ENCODE data around the gene DYNC1I1.

- TF ChIP-seq CTCF (IDR thresholded peaks at IDR 0.05) (no peak), POLR2A (IDR thresholded peaks at IDR 0.05) (no peak)
These were observed 273.6 kb downstream of the DYNC1I1 start for GRCh38 chr7:96045919-96046318.

Data from suprapubic skin (tissue), 3 donors.